Urinary bladder (tissue), 4 donors: ENCODE results near the gene CAMK1D. TPM values are rescaled to one million over a fixed set of nuclear protein-coding genes. Genes with fewer than 3 reads are reported as not detected.

Experiments used
- DNase-seq: peaks from one replicate; pipeline ENCODE4 v3.0.0-alpha.2; 2015; ENCODE audit errors: extremely low spot score
- H3K27ac ChIP-seq: one replicate; pipeline ENCODE4 v1.5.1; 2013; ENCODE audit warnings: low read depth, mild to moderate bottlenecking, moderate library complexity
- H3K36me3 ChIP-seq: one replicate; pipeline ENCODE4 v1.6.1; 2013; ENCODE audit warnings: mild to moderate bottlenecking, moderate library complexity; ENCODE audit not compliant: insufficient read depth
- H3K4me1 ChIP-seq: one replicate; pipeline ENCODE4 v1.6.1; 2013; ENCODE audit warnings: mild to moderate bottlenecking, moderate library complexity; ENCODE audit not compliant: insufficient read depth
- H3K4me3 ChIP-seq: one replicate; pipeline ENCODE4 v1.5.1; 2013; ENCODE audit warnings: low read depth, low read length
- WGBS: extraction: QIAGEN DNeasy Blood & Tissue Kit; methylation state at CpG from one replicate; pipeline ENCODE4 v1.1.7; 2013; 5-methylcytosine and 5-hydroxymethylcytosine counted together
- polyA plus RNA-seq: library from polyadenylated mRNA; stranded (reverse); fragments of 200-250 nt; gene quantifications from one replicate; pipeline ENCODE4 v1.2.3, GENCODE V29; 2013
- total RNA-seq: library from RNA; depleted of rRNA; stranded (reverse); fragments of >200 nt; gene quantifications from one replicate; pipeline ENCODE4 v1.2.3, GENCODE V29; 2014
- donor health status: healthy with polysubstance abuse.
- donor health status: healthy.

The CAMK1D gene
- total and polyA plus RNA-seq, 2 donors, result 5.6 to 7.6 TPM

DNA sequence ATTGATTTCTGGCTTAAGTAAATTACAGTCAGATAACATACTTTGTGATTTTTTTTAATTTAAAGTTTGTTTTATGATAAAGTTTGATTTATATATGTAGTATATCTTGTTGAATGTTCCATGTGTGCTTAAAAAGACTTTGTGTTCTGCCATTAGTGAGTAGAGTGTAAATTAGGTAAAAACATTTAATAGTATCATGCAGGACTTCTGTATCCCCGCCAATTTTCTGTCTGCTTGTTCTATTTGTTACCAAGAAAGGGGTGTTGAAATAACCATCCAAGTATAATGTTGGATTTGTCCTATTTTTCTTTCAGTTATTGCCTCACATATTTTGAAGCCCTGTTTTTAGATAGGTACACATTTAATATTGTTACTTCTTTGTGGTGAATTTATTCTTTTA, 172.1 kb downstream of the CAMK1D start:
- H3K27ac ChIP-seq, result no peak overlapping the region
- no peak overlapping the region for H3K4me3 ChIP-seq
- 90% methylated on average over 1 of the region's 1 CpG for WGBS
- H3K4me1 ChIP-seq, result no peaks in the 10 kb centered on the region
- H3K36me3 ChIP-seq, result no peaks in the 10 kb centered on the region
- DNase-seq, result no peak

DNA sequence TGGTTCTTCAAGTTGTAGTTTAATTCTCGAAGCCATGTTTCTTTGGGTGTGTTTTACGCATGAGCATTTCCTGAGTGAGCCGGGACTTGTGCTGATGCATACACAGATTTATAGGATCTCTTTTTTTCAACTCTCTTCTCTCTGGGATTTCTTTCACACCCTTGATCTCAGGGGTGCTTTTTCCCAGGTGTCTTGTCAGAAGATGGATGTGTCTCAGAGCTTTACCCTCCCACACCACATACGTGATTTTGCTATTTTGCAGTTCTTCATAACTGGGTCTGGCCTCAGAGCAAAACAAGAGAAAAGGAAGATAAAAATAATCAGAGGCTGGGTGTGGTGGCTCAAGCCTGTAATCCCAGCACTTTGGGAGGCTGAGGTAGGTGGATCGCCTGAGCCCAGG, 177.0 kb downstream of the CAMK1D start:
- Histone ChIP-seq H3K4me1 (no peaks in the 10 kb centered on the region), H3K36me3 (no peaks in the 10 kb centered on the region), H3K27ac (no peak overlapping the region), H3K4me3 (no peak overlapping the region)
- WGBS, result 81% methylated on average over 5 of the region's 5 CpGs
- no peak for DNase-seq

DNA sequence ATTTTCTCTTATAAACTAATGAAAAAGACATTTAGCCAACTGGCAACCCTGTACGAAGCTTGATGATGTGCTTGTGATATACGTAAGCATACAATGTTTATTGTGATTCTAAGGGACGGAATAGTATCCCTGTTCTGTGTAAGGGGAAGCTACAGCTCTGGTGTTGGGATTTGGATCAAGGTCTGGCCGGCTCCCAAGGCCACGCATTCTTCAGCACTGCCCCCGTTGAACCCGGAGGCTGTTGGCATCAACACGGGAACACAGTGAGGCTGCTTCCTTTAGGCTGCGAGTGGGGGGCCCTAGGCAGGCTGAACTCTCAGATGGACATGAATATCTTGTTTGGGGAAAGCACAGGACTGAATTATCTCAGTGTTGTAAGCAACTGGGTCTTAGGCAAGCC, 180.6 kb downstream of the CAMK1D start:
- Histone ChIP-seq H3K36me3 (no peaks in the 10 kb centered on the region), H3K4me3 (no peak overlapping the region), H3K27ac (no peak overlapping the region), H3K4me1 (no peaks in the 10 kb centered on the region)
- DNase-seq, result no peak
- 55% methylated on average over 9 of the region's 9 CpGs for WGBS

DNA sequence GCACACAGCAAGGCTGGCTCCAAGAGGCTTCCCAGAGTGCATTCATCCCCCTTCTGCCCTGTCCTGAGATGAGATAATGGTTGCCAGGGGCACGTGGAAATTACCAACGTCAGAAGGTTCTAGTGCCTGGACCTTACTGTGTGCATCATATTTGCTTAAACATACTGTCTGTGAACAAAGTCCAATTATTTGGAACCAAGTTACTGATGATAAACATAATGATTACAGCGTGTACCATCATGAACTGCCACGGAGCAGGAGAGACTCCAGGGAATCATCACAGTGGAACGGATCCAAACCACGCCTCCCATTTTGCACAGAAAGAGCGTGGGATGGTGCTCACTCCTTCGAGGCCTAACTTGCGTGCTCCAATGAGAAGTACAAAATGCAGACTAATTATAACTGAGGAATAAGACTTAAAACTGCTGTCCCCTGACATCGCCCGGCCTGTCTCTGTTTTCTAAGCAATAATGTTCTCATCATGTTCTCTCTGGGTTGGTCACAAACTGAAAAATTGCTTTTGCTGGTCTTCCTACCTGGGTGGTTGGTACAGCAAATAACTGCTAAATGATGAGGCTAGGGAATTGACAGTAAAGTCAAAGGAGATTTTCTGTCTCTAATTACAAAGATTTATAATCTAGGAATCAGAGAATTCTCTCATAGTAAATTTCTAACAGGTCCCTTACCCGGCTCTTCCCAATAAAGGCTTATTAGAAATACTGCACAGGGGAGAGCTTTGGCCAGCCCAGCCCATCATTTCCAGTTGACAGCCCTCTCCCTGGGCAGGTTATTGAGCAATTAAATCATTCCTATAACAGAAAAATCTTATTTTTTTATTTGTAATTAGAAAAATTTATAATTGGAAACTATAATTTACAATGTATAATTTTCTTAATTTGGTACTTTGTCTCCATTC, 182.2 kb downstream of the CAMK1D start:
- WGBS, result 62% methylated on average over 12 of the region's 12 CpGs
- Histone ChIP-seq H3K4me3 (no peak overlapping the region), H3K27ac (no peak overlapping the region), H3K4me1 (no peaks in the 10 kb centered on the region), H3K36me3 (no peaks in the 10 kb centered on the region)
- no peak for DNase-seq

DNA sequence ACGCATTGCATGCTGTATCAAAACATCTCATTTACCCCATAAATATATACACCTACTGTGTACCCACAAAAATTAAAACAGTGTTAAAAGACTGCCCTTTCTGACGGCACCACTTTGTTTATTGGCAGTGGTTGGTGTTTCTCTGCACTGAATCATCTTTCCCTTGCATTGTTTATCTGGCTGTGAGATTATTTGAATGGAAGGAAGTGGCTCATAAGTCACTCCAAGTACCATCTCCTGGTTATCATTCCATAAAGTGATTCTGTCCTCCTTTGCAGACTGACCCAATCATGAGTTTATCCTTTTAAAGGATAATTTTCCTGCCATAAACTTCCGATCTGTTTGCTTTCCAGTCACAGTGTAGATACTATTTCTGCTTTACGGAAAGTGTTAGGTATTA, 183.8 kb downstream of the CAMK1D start:
- H3K4me1 ChIP-seq, result no peaks in the 10 kb centered on the region
- H3K27ac ChIP-seq, result no peak overlapping the region
- H3K4me3 ChIP-seq, result no peak overlapping the region
- H3K36me3 ChIP-seq, result no peaks in the 10 kb centered on the region
- WGBS, result 78% methylated on average over 4 of the region's 4 CpGs
- DNase-seq, result no peak

DNA sequence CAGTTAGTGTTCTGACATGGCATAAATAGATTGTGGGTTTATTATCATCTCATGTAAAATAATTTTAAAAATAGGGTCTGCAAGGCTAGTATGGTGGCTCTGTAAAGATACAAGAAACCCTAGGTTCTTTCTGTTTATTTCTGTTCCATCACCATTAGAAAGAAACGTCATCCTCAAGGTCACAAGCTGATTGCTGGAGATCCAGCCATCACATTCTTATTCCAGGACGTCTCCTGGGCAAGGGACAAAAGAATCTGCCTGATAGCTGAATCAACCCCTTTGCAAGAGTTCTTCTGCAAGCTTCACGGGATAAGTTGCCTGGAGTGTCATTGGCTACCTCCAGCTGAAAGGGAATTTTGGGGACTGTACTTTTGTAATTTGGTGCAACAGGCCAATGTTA, 184.4 kb downstream of the CAMK1D start:
- no peaks in the 10 kb centered on the region for H3K36me3 ChIP-seq
- no peaks in the 10 kb centered on the region for H3K4me1 ChIP-seq
- no peak overlapping the region for H3K4me3 ChIP-seq
- 93% methylated on average over 3 of the region's 3 CpGs for WGBS
- DNase-seq, result no peak
- no peak overlapping the region for H3K27ac ChIP-seq

DNA sequence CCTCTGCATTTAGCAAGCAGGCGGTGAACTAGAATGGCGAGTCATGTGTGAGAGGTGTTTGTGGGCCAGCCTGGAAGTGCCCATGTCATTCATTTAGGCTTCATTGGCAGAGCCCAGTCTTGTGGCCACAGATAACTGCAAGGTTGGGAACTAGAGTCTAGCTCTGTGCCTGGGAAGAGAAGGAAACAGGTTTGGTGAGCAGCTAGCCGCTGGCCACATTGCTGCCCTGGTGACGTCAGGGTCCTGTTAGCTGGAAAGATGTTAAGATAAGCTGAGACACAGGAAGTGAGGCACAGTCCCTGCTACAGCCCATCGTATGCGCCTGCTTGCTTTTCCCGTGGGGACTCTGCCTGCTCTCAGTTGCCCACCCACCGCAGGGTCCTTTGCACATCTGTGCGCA, 185.5 kb downstream of the CAMK1D start:
- H3K27ac ChIP-seq, result no peak overlapping the region
- no peaks in the 10 kb centered on the region for H3K36me3 ChIP-seq
- 72% methylated on average over 9 of the region's 9 CpGs for WGBS
- DNase-seq, result no peak
- H3K4me3 ChIP-seq, result no peak overlapping the region
- no peaks in the 10 kb centered on the region for H3K4me1 ChIP-seq

DNA sequence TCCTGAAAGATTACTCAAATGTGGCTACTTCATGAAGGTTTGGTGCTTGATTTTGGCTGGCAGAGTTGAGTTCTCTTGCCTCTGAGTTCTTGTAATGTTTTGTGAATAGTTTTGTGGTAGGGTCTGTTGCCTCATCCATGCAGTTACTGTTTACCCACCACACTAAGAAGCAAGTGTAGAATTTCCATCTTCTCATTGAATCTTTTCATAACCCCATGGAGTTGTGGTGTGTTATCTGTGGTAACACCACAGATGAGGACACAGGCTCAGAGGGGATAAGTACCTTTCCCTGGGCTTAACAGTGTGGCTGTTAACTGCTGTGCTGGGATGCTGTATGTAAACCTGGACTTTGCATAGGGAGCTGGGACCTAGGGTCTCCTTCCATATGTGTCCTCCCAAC, 186.3 kb downstream of the CAMK1D start:
- H3K27ac ChIP-seq, result no peak overlapping the region
- H3K4me1 ChIP-seq, result no peaks in the 10 kb centered on the region
- H3K36me3 ChIP-seq, result no peaks in the 10 kb centered on the region
- no peak overlapping the region for H3K4me3 ChIP-seq
- DNase-seq, result no peak

DNA sequence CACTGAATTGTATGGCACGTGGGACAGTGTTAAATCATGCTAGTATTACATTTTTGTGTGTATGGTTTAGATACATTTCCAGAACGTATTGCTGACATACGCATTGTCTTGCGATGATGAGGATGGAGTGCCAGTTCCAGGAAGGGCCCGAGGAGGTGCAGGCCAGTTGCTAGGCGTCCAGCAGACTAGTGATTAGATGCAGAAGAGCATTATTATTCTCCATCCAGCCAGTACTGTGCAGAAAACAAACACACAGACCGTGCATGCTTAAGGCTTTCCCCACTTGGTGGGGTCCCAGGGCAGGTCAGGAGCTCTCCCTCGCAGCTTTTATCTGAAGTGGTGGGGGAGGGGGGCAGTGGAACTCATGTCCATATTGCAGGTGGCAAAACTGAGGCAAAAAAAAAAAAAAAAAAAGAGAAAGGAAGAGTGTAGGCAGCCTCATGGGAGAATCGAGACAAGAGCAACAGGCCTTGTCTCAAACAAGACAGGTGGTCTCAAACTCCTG, 189.2 kb downstream of the CAMK1D start:
- Histone ChIP-seq H3K4me3 (no peak overlapping the region), H3K4me1 (no peaks in the 10 kb centered on the region), H3K36me3 (no peaks in the 10 kb centered on the region), H3K27ac (no peak overlapping the region)
- 71% methylated on average over 9 of the region's 9 CpGs for WGBS
- no peak for DNase-seq

DNA sequence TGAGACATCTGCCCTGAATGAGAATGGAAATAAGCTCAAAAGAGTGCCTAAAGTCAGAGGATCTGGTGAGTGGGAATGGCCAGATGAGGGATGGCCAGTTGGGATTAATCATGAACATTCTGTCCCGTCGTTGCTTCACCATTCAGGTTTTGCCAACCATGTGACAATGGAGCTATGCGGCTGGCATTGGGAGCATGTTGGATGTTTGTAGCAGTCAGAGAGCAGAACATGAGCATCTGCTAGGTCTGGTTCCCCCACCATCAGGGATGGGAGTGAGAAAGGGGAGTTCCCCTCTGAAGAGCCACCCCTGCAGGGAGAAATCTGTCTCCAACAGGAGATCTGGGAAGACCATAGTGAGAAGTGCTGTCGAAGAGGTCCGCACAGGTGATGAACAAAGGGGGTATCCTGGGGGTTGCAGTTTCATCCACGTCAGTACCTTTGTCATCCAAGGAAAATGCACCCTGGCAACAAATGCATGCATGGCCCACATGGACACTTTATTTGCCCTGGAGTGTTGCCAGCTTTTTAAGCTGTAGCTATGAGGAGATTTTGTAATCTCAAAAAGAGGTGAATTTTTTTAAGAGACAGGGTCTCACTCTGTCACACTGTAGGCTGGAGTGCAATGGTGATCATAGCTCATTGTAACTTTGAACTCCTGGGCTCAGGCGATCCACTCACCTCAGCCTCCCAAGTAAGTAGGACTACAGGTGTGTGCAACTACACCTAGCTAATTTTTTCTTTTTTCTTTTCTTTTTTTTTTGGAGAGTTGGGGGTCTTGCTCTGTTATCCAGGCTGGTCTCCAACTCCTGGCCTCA, 190.2 kb downstream of the CAMK1D start:
- Histone ChIP-seq H3K36me3 (no peaks in the 10 kb centered on the region), H3K4me1 (no peaks in the 10 kb centered on the region), H3K4me3 (no peak overlapping the region), H3K27ac (no peak overlapping the region)
- 87% methylated on average over 7 of the region's 7 CpGs for WGBS
- no peak for DNase-seq

DNA sequence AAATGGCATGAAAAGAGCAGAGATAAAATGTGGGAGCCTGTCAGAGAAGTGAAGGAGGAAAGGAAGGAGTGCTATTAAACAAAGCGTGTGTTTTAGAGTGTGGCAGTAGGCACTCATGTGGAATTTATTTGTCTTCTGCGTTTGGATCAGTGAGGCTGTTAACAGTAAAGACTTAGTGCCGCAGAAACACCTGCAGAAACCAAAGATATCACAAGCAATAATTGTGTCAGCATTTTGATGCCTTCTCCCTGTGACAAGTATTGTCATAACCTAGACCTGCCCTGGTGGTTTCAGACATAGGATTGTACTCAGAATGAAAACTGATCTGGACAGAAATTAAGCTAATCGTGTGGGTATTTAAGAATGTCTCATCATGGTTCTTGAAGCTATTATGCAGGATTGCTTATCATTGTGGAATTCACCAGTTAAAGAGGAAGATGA, 191.0 kb downstream of the CAMK1D start:
- Histone ChIP-seq H3K4me3 (no peak overlapping the region), H3K4me1 (no peaks in the 10 kb centered on the region), H3K36me3 (no peaks in the 10 kb centered on the region), H3K27ac (no peak overlapping the region)
- DNase-seq, result no peak
- WGBS, result 70% methylated on average over 4 of the region's 4 CpGs

DNA sequence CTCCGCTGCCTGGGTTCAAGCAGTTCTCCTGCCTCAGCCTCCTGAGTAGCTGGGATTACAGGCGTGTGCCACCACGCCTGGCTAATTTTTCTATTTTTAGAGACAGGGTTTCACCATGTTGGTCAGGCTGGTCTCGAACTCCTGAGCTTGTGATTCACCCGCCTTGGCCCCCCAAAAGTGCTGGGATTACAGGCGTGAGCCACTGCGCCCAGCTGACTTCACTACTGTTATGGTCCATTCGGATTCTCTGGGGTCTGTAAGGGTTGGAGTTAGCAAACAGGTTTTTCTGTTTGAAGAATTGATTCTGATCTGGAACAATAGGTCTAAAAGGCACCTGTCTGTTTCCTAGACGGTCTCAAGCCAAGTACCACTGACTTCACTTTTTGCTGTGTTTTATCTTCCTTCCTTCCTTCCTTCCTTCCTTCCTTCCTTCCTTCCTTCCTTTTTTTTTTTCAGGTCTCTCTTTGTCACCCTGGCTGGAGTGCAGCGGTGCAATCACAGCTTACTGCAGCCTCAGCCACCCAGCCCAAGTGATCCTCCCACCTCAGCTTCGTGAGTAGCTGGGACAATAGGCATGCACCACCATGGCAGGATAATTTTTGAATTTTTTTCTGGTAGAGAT, 192.2 kb downstream of the CAMK1D start:
- H3K4me1 ChIP-seq, result no peaks in the 10 kb centered on the region
- WGBS, result 88% methylated on average over 11 of the region's 11 CpGs
- no peaks in the 10 kb centered on the region for H3K36me3 ChIP-seq
- no peak overlapping the region for H3K27ac ChIP-seq
- no peak for DNase-seq
- no peak overlapping the region for H3K4me3 ChIP-seq

DNA sequence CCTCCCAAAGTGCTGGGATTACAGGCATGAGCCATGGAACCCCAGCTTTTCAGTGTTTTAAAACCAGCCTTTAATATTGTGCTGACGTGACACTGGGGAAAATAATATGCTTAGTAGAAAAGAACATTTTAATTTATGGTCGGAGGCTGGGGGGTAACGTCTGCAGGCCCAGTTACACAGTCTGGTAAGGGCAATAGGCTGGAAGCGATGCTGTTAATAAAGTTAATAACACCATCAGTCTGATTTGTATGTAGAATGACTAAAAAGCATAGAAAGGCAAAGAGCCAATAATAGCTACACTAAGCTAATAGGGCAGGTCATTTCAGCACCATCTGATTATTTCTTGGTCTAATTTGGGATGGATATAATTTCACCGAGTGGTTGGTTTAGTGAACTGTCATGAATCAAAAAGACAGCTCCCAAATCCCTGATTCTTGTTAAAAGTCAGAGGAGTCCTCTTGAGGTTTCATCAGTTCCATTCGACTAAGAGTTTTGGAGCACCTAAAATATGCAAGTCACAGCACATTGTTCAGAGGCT, 192.9 kb downstream of the CAMK1D start:
- no peaks in the 10 kb centered on the region for H3K36me3 ChIP-seq
- no peaks in the 10 kb centered on the region for H3K4me1 ChIP-seq
- H3K27ac ChIP-seq, result no peak overlapping the region
- no peak for DNase-seq
- no peak overlapping the region for H3K4me3 ChIP-seq
- 77% methylated on average over 6 of the region's 6 CpGs for WGBS
